ENCODE results near the gene FGF22.
"Not testable (repeated sequence)": the region's sequence is repeated elsewhere in the genome, so short reads cannot be mapped to it uniquely, and the experiment has no call there.

FGF22 gene

DNA sequence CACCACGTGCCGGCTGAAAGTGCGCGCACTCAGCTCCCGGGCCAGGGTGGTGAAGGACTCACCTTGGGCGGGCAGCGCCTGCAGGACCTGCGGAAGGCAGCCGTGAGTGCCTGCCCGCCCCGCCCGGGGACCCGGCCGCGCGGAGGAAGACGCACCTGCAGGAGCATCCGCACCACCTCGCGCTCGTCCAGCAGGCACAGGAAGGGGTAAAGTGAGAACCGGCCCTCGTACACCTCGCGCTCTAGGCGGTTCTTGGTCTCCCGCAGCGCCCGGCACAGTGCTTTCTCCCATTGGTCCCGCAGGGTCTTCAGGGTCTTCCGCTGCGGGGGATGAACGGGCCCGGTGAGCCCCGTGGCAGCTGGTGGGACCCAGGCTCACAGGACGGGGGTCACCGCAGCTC lies 17.0 kb upstream of the FGF22 start:
- DNase-seq = no peak

DNA sequence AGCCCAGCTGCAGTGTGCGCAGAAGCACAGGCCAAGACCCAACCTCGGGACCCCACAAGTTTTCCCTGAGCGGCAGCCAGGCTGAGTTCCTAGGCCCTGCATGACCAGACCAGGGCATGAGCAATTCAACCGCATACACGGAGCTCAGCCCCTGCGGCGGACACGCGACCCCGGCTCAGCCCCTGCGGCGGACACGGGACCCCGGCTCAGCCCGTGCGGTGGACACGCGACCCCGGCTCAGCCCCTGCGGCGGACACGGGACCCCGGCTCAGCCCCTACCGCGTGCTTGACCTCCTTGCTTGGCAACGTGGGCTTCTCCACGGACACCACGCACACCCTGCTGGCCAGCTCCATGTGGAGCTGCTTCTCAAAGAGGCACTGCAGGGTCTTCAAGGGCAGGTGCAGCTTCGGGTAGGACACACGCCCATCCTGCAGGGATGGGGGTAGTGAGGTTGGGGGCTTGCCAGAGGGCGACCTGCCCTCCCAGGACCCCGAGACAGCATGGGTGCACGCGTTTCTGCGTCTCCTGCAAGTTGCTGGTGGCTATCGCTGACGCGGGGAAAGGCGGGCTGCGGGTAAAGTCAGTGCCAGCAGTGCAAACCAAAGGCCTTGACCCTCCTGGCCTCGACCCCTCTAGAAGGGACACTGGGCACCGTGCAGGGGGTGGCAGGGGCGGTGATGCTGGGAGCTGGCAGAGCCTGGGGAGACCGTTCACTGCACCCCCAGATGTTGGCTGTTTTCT lies 16.3 kb upstream of the FGF22 start:
- DNase-seq = no peak

DNA sequence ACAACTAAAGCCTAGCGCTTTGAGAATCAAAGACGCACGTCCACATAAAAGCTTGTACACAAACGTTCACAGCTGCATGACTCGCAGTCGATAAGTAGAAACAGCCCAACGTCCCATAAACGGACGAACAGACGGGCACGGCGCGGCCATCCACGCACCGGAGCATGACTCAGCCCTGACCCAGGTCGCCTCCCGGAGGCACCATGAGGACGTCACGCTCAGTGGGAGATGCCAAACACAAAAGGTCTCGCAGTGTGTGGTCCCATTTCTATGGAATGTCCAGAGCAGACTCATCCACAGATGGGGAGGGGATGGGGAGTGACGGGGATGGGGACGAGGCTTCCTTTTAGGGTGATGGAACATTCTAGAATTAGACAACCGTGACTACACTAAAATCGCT lies 15.7 kb upstream of the FGF22 start:
- DNase-seq = peak; percentile 26

DNA sequence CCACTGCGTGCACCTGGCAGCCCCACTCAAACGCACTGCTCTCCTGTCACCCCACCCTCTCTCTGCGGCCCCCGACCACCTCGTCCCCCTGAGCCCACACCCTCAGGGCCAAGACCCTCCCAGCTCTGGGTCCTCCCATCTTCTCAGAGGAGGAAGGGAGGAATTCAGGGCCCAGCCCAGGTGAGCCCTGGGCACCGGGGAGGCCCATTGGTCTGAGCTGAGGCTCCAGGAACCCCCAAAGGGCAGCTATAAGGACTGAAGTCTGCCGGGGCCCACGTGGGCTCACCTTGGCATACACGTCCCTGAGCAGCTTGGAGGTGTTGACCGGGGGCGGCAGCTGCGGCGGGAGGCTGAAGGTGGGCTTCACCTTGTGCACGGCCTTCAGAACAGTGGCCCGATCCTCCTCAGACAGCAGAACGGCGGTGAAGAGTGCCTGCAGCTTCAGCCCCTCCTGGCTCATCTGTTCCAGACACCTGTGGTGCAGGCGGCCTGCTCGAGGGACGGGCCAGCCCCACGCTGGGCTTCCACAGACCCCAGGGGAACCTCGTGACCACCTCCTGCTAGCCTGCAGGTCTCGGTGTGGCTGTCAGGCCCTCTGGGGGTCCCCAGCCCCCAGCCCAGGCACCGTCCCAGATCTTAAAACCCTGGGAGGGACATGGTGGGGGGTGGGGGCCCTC lies 15.1 kb upstream of the FGF22 start:
- DNase-seq = no peak

DNA sequence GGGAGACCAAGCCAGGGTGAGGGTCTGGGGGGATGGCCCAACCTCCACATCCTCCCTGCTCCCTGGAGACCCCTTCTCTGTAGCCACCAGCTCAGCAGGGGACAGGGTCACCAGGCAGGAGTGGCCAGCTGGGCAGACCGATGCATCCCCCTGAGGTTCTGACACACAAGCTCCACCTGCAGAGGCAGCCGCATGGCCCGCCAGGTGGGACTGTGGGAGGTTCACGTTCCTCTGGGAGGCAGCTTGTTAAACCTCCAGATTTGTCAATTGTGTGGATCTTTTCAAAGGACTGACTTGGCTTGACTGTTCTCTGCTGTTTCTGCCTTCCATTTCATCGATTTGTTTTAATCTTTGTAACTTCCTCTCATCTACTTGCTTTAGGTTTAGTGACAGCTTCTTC lies 14.4 kb upstream of the FGF22 start:
- DNase-seq = no peak

DNA sequence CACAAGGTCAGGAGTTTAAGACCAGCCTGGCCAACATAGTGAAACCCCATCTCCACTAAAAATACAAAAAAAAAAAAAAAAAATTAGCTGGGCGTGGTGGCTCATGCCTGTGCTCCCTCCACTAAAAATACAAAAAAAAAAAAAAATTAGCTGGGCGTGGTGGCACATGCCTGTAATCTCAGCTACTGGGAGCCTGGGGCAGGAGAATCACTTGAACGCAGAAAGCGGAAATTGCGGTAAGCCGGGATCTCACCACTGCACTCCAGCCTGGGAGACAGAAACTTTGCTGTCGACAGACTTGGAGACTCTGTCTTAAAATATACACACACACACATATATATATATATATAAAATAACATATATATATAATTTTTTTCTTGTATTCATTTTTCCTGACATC lies 13.1 kb upstream of the FGF22 start:
- DNase-seq = peak; percentile 93

DNA sequence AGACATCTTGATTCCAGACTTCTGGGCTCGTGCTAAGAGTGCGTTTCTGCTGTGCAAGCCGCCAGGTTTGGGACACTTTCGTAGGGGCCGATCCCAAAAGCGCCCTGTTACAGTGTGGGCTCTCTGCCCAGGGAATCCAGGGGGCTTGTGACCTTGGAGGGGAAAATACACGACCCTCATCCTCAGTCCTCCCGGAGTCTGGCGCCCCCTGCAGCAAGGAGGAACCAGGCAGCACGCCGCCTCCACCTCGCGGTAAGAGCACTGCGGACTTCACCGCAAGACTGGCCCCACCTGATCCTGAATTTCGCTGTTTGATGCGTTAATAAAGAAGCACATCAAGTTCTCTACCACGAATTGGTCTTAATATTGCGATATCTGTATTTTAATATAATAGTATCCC lies 11.5 kb upstream of the FGF22 start:
- DNase-seq = no peak

DNA sequence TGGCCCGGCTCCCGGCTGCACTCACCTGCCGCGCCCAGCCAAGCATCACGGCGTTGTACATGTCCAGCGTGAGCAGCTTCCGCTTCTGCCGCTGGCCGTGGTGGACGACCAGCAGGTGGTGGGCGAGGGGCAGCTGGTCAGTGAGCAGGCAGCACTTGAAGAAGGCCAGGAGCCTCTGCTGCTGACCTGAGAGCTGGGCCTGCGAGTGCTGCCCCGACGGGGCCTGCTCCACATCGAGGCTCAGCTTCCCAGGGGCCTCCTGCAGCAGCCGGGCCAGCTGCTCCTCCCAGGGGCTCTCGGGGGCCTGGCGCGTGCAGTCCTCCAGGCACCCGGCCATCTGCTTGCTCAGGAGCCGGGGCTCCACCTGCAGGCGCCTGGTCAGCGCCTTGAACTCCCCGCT lies 10.2 kb upstream of the FGF22 start:
- not testable (repeated sequence) for DNase-seq

DNA sequence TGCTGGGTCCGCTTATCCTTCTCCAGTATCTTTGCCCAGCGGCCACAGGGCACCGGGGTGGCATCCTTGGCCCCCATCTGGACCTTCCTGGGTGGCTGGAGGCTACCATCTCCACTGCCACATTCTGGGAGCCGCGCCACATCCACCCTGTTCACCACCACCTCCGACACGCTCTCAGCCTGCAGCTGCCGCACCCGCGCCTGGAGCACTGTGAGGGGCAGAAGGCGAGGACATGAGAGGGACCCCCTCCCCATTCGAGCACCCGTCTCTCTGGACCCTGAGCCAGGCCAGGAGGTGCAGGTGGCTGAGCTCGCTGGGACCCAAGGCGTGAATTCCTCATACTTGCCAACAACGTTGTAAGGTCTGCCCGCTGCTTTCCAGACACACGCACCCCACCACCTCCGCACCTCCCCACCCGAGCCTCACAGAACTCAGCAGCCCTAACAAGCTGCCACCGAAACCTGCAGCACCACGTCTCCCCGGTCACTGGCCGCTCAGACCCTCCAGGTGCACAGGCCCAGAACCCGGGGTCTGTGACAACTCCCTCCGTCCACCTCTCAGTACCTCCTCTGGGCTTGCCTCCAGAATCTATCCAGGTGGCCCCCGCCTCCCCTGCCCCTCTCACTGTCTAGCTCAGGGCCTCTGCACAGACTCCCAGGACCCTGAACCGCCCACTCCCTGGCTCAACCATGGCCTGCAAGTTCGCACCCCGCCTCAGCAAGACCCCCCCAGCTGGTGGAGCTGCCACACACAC lies 9.5 kb upstream of the FGF22 start:
- DNase-seq = no peak

DNA sequence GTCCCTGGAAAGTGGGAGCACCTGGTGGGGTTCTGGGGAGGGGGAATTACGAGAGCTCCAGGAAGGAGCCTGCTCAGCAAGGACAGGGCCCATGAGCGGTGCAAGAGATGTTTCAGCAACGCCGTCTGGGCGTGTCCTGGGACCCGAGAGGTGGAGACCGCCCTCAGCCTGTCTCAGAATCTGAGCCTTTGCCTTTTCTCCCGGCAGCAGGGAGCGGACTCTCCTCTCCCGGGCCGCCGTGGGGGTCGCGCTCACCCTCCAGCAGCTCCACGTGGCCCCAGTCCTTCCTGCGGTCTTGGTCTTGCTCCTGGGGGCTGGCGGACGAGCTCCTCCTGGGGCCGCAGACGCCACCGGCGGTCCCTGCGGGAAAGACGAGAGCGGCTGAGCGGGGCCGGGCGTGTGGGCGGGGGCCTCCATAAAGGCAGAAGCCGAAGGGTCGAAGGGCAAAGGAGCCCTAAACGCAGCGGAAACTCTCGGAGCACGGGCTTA lies 7.1 kb upstream of the FGF22 start:
- DNase-seq = peak; percentile 78

DNA sequence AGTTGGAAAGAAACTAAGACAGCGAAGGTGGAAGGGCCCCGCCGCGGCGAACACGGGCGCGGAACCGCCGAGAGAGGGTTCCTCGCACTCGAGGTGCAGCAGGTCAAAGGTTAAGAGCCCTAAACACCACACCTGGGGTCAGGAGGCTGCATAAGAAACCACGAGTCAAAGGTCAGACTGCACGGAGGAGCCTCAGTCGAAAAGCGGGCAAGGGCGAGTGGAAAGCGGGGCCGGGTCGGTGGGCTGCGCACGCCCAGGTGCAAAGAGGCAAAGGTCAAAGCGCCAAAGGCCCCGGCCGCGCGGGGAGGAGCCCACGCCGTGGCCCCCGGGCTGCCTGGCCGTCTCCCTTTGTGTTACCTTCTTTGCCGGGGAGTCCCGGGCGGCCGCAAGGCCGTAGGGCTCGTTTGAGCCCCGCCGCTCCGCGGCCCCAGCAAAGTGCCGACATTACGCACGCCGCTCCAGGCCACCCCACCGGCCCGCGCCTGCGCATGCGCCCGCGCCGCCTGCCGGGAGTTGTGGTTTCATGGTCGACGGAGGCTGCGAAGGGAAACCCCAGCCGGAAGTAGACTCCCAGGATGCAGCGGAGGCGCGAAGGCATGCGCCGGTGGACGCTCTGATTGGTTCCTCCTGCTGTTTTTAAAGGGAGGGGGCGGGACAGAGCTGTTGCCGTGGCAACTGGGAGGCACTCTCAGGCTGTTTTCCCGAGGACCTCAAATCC lies 6.5 kb upstream of the FGF22 start, which contains the start of gene POLRMT:
POLRMT (minus strand) TSS at position 470 of the 718 bp plus-strand sequence; CDS start at position 445, 25 bp downstream.
- DNase-seq = peak; percentile 99

DNA sequence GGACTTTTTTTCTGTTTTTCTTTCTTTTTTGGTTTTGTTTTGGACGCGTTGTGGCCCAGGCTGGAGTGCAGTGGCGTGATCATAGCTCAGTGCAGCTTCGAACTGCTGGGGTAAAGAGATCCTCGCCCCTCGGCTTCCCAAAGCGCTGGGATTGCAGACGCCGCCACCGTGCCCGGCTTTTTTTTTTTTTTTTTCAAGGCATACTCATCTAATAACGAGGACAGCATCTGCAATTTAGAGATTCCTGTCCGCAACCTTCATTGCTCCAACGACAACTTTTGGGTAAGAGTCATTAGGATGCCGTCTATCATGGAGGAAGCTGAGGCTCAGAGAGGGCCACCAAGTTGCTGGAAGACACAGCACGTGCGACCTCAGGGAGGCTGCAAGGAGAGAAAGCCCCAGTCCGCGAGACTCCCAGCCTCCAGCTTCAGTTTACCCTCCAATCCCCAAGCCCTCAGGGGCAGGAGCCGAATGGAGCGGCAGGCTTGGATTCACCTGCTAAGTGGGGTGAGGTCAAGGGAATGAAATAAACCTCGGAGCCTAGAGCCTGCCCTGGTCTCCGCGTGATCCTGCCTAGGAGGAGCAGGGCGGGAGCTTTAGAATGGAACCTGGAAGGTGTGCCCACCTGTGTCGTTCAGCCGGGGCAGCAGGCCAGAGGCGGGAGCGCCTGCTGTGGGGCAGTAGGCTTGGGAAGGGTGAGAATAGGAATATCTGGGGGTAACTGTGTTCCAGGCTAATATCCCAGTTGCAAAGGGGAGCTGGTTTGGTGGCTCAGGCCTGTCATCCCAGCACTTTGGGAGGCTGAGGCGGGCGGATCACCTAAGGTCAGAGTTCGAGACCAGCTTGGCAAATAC lies 5.7 kb upstream of the FGF22 start:
- DNase-seq = no peak

DNA sequence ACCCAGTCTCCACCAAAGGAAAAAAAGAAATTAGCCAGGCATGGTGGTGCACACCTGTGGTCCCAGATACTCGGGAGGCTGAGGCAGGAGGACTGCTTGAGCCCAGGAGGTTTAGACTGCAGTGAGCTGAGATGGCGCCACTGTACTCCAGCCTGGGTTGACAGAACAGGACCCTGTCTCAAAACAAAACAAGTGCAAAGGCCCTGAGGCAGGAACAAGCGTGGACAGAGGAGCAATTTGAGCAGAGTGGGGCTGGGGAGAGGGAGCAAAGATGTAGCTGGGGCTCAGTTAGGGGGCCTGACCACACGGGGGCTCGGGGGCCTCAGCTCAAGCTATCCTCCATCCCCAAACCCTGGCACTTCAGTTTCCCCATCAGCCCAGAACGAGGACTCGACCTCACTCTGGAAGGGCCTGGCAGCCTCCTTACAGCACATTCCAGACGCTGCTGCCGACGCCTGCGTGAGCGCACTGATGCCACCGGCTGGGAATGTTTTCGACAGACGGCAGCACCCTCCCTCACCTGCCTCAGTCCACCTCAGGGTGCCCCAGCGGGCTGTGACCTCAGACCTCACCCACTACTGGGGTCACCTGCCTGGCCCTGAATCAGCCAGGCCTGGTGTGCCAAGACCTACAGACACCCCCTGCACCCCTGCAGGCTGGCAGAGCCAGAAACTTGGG lies 4.6 kb upstream of the FGF22 start:
- no peak for DNase-seq

DNA sequence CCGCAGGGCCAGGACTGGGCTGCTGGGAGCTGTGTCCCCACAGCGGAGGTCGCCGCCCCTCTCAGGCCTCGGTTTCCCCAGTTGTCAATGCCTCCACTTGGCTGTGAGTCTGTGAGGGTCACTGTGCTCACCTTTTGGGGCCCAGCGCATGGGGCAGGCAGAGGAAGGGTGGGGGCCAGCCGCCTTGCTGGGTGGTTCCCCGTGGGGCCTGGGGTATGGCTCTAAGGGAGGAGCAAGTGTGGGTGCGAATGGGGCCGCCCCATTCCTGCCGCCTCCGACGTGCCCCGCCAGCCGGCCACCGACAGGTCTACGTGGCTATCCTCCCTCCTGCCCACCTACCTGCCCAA lies 800 bp upstream of the FGF22 start:
- DNase-seq = no peak

DNA sequence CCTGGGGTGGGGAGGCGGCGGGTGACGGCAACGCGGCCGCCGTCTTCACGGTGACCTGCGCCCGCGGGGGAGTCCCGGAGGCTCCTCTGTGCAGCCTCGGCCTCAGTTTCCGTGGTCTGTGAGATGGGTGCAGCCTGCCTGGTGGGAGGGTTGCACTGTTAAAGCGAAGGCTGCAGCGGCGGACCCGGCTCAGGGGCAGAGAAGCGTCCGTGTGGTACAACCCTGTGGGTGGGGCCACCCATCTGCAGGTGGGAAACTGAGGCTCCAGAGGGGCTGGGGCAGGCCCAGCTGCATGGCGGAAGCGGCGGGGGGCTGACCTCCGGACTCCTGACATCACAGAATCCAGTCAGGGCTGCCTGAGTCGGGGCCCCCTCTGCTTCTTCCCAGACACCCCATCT lies 481 bp downstream of the FGF22 start:
- DNase-seq = no peak

DNA sequence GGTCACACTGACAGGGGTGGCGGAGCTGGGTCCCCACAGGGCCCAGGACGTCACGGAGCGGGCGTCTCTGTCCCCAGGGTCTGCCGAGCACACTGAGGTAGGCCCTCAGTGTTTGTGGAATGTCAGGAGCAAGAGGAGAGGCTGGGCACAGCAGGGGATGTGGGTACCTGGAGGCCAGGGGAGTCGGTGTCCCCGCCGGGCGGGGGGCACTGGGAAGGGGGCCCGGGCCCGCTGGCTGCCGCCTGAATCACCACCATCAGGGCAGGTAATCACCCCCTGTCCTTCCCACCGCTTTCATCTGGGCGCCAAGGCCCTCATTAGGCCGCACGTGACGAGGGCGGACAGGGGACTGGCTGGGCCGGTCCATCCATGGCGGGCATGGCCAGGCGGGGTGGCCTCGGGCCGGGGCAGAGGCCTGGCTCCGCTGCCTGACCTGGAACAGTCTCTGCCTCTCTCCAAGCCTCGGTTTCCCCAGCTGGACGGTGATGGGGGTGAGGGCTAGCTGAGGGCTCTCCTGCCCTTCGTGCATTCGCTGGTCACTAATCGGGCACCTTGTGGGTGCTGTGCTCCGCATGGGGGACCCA lies 1.0 kb downstream of the FGF22 start:
- no peak for DNase-seq

DNA sequence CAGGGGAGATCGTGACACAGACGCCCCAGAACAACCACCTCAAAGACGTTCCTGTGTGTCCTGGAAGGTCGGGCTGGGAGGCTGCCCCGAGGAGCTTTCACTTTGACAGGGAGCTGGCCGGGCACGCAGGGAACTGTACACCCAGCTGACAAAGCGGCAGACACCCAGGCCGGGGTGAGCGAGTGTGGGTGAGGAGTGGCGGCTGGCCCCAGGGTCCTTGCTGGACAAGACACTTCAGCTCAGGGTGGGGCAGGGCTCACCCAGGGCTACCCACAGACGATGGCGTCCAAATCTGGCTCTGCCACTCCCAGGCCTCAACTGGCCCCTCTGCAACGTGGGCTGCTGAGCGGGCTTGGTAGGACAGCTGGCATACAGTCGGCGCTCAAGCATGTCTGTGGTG lies 2.0 kb downstream of the FGF22 start:
- DNase-seq = no peak

DNA sequence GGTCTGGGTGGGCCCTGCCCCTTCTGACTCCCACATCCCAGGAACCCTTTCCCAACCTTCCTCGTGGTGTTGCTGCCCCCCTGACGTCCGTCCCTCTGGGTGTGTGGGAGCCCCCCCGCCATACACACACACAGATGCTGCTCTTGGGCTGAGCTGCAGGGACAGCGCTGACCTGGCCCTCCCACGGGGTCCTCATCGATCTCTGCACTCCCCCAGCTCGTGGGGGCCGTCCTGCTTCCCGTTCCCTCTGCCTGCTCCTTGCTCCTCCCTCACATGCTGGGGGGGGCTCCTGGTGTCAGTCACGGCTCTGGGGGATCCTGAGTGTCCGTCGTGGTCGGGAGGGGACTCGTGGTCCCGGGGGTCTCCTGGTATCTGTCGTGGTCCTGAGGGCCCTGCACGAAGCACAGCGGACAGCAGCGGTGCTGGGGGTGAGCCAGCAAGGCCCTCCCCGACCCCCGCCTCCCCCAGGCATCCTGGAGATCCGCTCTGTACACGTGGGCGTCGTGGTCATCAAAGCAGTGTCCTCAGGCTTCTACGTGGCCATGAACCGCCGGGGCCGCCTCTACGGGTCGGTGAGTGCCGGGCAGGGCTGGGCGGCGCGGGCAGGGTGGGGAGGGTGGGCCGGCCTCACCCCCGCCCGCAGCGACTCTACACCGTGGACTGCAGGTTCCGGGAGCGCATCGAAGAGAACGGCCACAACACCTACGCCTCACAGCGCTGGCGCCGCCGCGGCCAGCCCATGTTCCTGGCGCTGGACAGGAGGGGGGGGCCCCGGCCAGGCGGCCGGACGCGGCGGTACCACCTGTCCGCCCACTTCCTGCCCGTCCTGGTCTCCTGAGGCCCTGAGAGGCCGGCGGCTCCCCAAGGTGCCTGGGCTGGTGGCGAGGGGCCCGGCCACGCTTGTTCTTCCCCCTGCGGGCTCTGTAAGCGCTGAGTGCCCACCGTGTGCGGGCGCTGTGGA lies 3.4 kb downstream of the FGF22 start:
- no peak for DNase-seq

DNA sequence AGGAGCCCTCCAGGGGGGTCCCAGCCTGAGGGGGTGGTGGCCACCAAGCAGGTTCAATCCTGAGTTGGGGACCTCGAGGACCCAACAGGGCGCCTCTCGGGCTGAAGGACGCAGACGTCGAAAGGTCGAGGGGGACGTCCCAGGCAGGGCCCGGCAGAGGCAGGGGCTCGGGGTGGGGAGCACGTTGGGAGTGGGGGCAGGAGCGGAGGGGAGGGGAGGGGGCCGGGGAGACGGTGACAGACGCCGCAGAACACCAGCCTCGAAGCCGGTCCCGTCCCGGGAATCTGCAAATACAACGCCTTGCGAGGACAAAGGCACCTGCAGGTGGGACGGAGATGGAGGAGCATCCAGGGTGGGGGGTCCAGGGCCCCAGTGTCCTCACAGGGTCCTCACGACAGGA lies 4.1 kb downstream of the FGF22 start:
- DNase-seq = no peak

DNA sequence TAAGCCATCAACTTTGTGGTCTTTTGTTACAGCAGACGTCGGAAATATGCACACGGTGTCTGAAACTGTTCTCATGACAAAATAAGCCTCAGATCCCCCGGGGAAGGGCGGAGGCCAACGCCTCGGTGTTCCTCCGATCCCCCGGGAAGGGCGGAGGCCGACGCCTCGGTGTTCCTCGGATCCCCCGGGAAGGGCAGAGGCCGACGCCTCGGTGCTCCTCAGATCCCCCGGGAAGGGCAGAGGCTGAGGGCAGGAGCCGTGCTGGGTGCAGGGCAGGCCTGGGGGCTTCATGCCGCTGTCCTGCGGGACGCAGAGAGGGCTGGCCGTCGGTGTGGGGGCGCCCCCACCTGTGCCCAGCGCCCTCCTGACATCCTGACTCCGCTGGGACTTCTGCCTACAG lies 4.7 kb downstream of the FGF22 start:
- DNase-seq = no peak
